Measurements from ENCODE around the gene SYNM.

SYNM gene

GRCh38 chr15:99126131-99126588 is 21.3 kb downstream of the SYNM start:
- DNase-seq (ENCODE audit: low read depth), result no peak
- H3K4me3 ChIP-seq (ENCODE audit: control insufficient read depth, low read depth, low read length), result no peak overlapping the region
- no peak for TF ChIP-seq CTCF (IDR thresholded peaks at IDR 0.05; ENCODE audit: control insufficient read depth, insufficient read depth, low read depth, low read length, missing control alignments)

GRCh38 chr15:99126930-99127329 is 22.1 kb downstream of the SYNM start:
- no peak for DNase-seq (ENCODE audit: low read depth)
- H3K4me3 ChIP-seq (ENCODE audit: control insufficient read depth, low read depth, low read length), result no peak overlapping the region
- TF ChIP-seq CTCF (IDR thresholded peaks at IDR 0.05; ENCODE audit: control insufficient read depth, insufficient read depth, low read depth, low read length, missing control alignments), result no peak

- no peak overlapping the region for H3K4me3 ChIP-seq (ENCODE audit: control insufficient read depth, low read depth, low read length)
- DNase-seq (ENCODE audit: low read depth), result no peak
- TF ChIP-seq CTCF (IDR thresholded peaks at IDR 0.05; ENCODE audit: control insufficient read depth, insufficient read depth, low read depth, low read length, missing control alignments), result no peak
These were observed 22.9 kb downstream of the SYNM start for GRCh38 chr15:99127773-99128172.

GRCh38 chr15:99128411-99128810 is 23.5 kb downstream of the SYNM start:
- no peak for DNase-seq (ENCODE audit: low read depth)
- H3K4me3 ChIP-seq (ENCODE audit: control insufficient read depth, low read depth, low read length), result no peak overlapping the region
- no peak for TF ChIP-seq CTCF (IDR thresholded peaks at IDR 0.05; ENCODE audit: control insufficient read depth, insufficient read depth, low read depth, low read length, missing control alignments)

- no peak for DNase-seq (ENCODE audit: low read depth)
- TF ChIP-seq CTCF (IDR thresholded peaks at IDR 0.05; ENCODE audit: control insufficient read depth, insufficient read depth, low read depth, low read length, missing control alignments), result no peak
- H3K4me3 ChIP-seq (ENCODE audit: control insufficient read depth, low read depth, low read length), result no peak overlapping the region
These were observed 24.8 kb downstream of the SYNM start for GRCh38 chr15:99129644-99130043.

- TF ChIP-seq CTCF (IDR thresholded peaks at IDR 0.05; ENCODE audit: control insufficient read depth, insufficient read depth, low read depth, low read length, missing control alignments), result no peak
- no peak overlapping the region for H3K4me3 ChIP-seq (ENCODE audit: control insufficient read depth, low read depth, low read length)
- no peak for DNase-seq (ENCODE audit: low read depth)
These were observed 25.4 kb downstream of the SYNM start for GRCh38 chr15:99130314-99130713.
